Activated CD4-positive, alpha-beta memory T cell treated with anti-CD3 and anti-CD28 coated beads for 36 hours (primary cell): Measurements from ENCODE around the gene MTA1. TPM values are rescaled to one million over a fixed set of nuclear protein-coding genes. Genes with fewer than 3 reads are reported as not detected.
A peak's percentile ranks its signal among the peaks of the same experiment; 100 is the strongest.

Experiments used
- CTCF ChIA-PET: fragments of 350-600 bp; sonication (Branson Sonifier 250); formaldehyde crosslinking; loops from one replicate; lab custom pipeline; 2021; ENCODE audit warnings: antibody characterized with exemption, inconsistent platforms; lab: Charles Lee
- POLR2A ChIA-PET: fragments of 350-600 bp; sonication (Branson Sonifier 250); formaldehyde crosslinking; loops from one replicate; lab custom pipeline; 2021; ENCODE audit warnings: antibody characterized with exemption; lab: Charles Lee
- DNase-seq: peaks from one replicate; pipeline ENCODE4 v3.0.0-alpha.2; 2020
- H3K27ac Mint-ChIP-seq: one replicate; pipeline ENCODE4 v1.8.0; 2021; ENCODE audit warnings: mixed read lengths
- H3K27me3 Mint-ChIP-seq: one replicate; pipeline ENCODE4 v1.8.0; 2021; ENCODE audit warnings: mixed read lengths
- H3K36me3 Mint-ChIP-seq: one replicate; pipeline ENCODE4 v1.8.0; 2021; ENCODE audit warnings: mixed read lengths
- H3K4me1 Mint-ChIP-seq: one replicate; pipeline ENCODE4 v1.8.0; 2021; ENCODE audit warnings: low read depth, mixed read lengths
- H3K4me3 Mint-ChIP-seq: one replicate; pipeline ENCODE4 v1.8.0; 2021; ENCODE audit warnings: mild to moderate bottlenecking, mixed read lengths
- H3K9me3 Mint-ChIP-seq: one replicate; pipeline ENCODE4 v1.8.0; 2021; ENCODE audit warnings: mixed read lengths
- intact Hi-C: fragments of 100-400 bp; cut with micrococcal nuclease; formaldehyde crosslinking; loops from one replicate; pipeline ENCODE4 v1.15.1; 2023
- total RNA-seq, 2 experiments: library from RNA; stranded (reverse); gene quantifications; one replicate each; pipeline ENCODE4 v1.2.3, GENCODE V29; 2021

Gene MTA1
- total RNA-seq, 2 experiments from 2014 or later = 107 to 109 TPM

- peaks cover 20% of the 10 kb centered on the region for H3K36me3 Mint-ChIP-seq
- POLR2A ChIA-PET = no interaction called here
- no peaks in the 10 kb centered on the region for H3K27me3 Mint-ChIP-seq
- CTCF ChIA-PET = interaction anchor here (1.0 kb wide), 1 partner anchor 68 kb away, joined by 4 read pairs; no protein-coding TSS in a partner anchor
- H3K4me1 Mint-ChIP-seq = peaks cover 30% of the 10 kb centered on the region
- H3K27ac Mint-ChIP-seq = peak overlapping the region; percentile 49
- H3K4me3 Mint-ChIP-seq = peak overlapping the region; percentile 91
- no peak for DNase-seq
- no peaks in the 10 kb centered on the region for H3K9me3 Mint-ChIP-seq
- intact Hi-C loops = loop anchor here (10.0 kb wide), 1 partner anchor 47 kb away; no protein-coding TSS in a partner anchor
These were observed 2.3 kb downstream of the MTA1 start for GRCh38 chr14:105421723-105422615.

GRCh38 chr14:105422695-105423487 lies 3.3 kb downstream of the MTA1 start:
- H3K27ac Mint-ChIP-seq = no peak overlapping the region
- POLR2A ChIA-PET = no interaction called here
- intact Hi-C loops = loop anchor here (10.0 kb wide), 1 partner anchor 48 kb away; no protein-coding TSS in a partner anchor

DNA sequence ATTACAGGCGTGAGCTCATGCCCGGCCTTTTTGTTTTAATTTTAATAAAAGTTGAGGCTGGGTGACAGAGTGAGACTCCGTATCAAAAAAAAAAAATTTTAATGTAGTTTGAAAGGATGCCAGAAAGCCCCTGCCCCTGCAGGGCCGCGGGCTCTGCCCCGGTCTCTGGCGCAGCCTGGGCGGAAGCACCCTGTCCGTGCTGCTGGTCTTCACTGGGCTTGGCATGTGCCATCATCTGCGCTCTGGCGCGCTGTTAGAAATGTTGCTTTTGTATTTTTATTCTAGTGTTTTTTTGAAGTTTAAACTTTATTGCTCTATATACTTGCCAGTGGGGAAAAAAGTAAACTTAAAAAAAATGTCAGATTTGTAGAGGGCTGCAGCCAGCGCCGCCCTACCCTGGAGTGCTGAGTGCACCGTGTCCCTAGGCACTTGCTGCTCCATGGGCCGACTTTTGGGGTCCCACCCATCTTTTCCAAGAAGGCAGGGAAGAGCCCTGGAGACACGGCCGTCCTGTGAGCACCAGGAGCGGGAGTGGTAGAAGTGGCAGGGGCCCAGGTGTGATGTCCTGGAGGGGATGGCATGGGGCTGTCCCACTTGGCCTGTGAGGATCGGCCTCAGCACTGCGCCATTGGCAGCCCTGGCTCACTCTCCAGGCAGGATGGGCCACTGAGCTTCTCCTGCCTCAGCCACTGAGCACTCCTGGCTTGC lies 4.0 kb downstream of the MTA1 start:
- Mint-ChIP-seq H3K9me3 (no peaks in the 10 kb centered on the region), H3K27ac (no peak overlapping the region), H3K36me3 (peaks cover 25% of the 10 kb centered on the region), H3K27me3 (no peaks in the 10 kb centered on the region), H3K4me3 (no peak overlapping the region), H3K4me1 (peaks cover 33% of the 10 kb centered on the region)
- POLR2A ChIA-PET = interaction anchor here (0.6 kb wide), 1 partner anchor 108 kb away, joined by 3 read pairs; no protein-coding TSS in a partner anchor
- CTCF ChIA-PET = interaction anchor here (1.0 kb wide), 1 partner anchor 53 kb away, joined by 4 read pairs; no protein-coding TSS in a partner anchor
- DNase-seq = no peak
- intact Hi-C loops = loop anchor here (10.0 kb wide), 1 partner anchor 49 kb away; no protein-coding TSS in a partner anchor

More at GRCh38 chr14:105422695-105423487, 3.3 kb downstream of the MTA1 start:
- H3K4me3 Mint-ChIP-seq = peak overlapping the region; percentile 20
- no peaks in the 10 kb centered on the region for H3K9me3 Mint-ChIP-seq
- DNase-seq = no peak
- CTCF ChIA-PET = interaction anchor here (1.0 kb wide), 1 partner anchor 52 kb away, joined by 4 read pairs; no protein-coding TSS in a partner anchor
- H3K36me3 Mint-ChIP-seq = peaks cover 23% of the 10 kb centered on the region
- H3K4me1 Mint-ChIP-seq = peaks cover 33% of the 10 kb centered on the region
- H3K27me3 Mint-ChIP-seq = no peaks in the 10 kb centered on the region

DNA sequence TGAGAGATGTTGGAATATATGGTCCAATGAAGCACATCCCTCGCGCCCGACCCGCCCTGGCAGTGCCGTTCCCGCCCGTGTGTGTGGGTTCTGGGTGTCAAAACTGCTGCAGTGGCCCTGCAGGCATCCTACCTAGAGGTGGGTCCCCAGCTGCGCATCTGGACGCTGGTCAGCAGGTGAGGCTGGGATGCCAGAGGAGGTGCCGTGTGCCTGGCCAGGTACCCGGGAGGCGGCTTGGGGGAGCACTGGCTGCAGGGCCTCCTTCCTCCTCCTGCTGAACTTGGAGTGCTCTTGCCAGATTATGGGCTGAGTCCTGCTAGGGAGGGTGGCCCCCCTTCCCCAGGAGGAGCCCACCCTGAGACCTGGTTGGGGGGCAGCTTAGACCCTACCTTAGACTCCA lies 5.2 kb downstream of the MTA1 start:
- intact Hi-C loops = loop anchor here (10.0 kb wide), 1 partner anchor 50 kb away; no protein-coding TSS in a partner anchor
- H3K4me1 Mint-ChIP-seq = peaks cover 30% of the 10 kb centered on the region
- H3K27me3 Mint-ChIP-seq = no peaks in the 10 kb centered on the region
- CTCF ChIA-PET = no interaction called here
- POLR2A ChIA-PET = no interaction called here
- no peak overlapping the region for H3K4me3 Mint-ChIP-seq
- peaks cover 27% of the 10 kb centered on the region for H3K36me3 Mint-ChIP-seq
- no peak for DNase-seq
- H3K27ac Mint-ChIP-seq = no peak overlapping the region
- H3K9me3 Mint-ChIP-seq = no peaks in the 10 kb centered on the region

- Mint-ChIP-seq H3K4me3 (no peak overlapping the region), H3K4me1 (peaks cover 29% of the 10 kb centered on the region), H3K36me3 (peaks cover 35% of the 10 kb centered on the region), H3K9me3 (no peaks in the 10 kb centered on the region), H3K27ac (no peak overlapping the region), H3K27me3 (no peaks in the 10 kb centered on the region)
- intact Hi-C loops = loop anchor here (10.0 kb wide), 1 partner anchor 51 kb away; no protein-coding TSS in a partner anchor
- no peak for DNase-seq
- CTCF ChIA-PET = no interaction called here
- POLR2A ChIA-PET = interaction anchor here (1.5 kb wide), 1 partner anchor 22 kb away, joined by 3 read pairs; no protein-coding TSS in a partner anchor
These were observed 6.2 kb downstream of the MTA1 start for GRCh38 chr14:105425823-105426247.

DNA sequence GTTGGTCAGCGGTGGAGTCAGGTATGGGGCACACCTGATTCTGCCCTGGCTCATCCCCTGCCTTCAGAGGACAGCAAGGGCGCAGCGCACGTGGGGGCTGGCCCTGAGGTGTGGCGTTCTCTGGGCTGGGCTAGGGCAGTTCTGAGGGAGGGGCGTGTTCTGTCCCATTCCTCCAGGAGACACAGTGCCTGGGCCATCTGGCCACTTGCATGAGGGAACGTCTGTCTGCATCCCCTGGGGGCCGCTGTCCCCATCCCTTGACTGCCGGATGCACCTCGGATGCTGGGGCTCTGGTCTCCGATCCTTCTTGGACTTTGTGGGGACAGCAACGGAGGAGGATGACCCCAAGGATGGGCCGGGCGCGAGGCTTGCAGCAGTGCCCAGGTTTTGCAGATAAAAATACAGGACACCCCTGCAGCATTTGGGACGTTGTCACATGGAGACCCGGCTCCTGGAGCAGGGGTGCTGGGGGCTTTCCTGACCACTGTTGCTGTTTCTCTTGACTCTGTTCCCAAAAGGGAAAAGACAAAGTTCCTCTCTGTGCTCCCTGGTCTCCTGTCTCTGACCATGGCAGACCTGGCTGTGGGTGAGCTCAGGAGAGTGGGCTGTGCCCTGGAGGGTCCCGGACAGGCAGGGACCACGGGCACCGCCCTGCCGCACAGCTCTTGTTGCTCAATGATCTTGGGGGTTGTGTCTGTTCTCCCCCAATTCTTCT lies 6.9 kb downstream of the MTA1 start:
- ChIA-PET CTCF (no interaction called here), POLR2A (interaction anchor here (1.5 kb wide), 1 partner anchor 23 kb away, joined by 3 read pairs; no protein-coding TSS in a partner anchor)
- Mint-ChIP-seq H3K36me3 (peaks cover 39% of the 10 kb centered on the region), H3K9me3 (no peaks in the 10 kb centered on the region), H3K27ac (no peak overlapping the region), H3K4me1 (peaks cover 21% of the 10 kb centered on the region), H3K4me3 (no peak overlapping the region), H3K27me3 (no peaks in the 10 kb centered on the region)
- intact Hi-C loops = loop anchor here (10.0 kb wide), 1 partner anchor 52 kb away; no protein-coding TSS in a partner anchor
- no peak for DNase-seq

DNA sequence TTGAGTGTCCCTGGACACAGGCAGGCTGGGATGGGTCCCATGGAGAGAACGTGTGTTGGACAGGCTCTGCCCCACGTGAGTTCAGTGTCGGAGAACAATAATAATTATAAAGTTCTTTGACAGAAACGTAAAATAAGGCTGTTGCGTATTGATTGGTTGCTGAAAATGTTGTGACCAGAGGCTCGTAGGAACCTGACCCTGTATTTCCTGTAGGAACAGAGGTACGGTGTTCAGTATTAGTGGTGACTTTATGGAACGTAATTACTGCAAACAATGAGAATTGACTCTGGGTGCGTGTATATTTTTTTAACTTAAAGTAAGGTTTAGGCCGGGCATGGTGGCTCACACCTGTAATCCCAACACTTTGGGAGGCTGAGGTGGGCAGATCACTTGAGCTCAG lies 7.8 kb downstream of the MTA1 start:
- Mint-ChIP-seq H3K4me1 (peaks cover 14% of the 10 kb centered on the region), H3K4me3 (no peak overlapping the region), H3K27me3 (no peaks in the 10 kb centered on the region), H3K27ac (no peak overlapping the region), H3K36me3 (peaks cover 36% of the 10 kb centered on the region), H3K9me3 (no peaks in the 10 kb centered on the region)
- ChIA-PET POLR2A (interaction anchor here (0.7 kb wide), 1 partner anchor 18 kb away, joined by 3 read pairs; no protein-coding TSS in a partner anchor), CTCF (no interaction called here)
- DNase-seq = no peak
- intact Hi-C loops = loop anchor here (10.0 kb wide), 1 partner anchor 53 kb away; no protein-coding TSS in a partner anchor

- H3K36me3 Mint-ChIP-seq = peaks cover 31% of the 10 kb centered on the region
- ChIA-PET POLR2A (interaction anchor here (0.7 kb wide), 1 partner anchor 18 kb away, joined by 3 read pairs; no protein-coding TSS in a partner anchor), CTCF (no interaction called here)
- no peaks in the 10 kb centered on the region for H3K9me3 Mint-ChIP-seq
- H3K27ac Mint-ChIP-seq = no peak overlapping the region
- DNase-seq = no peak
- H3K4me3 Mint-ChIP-seq = no peak overlapping the region
- H3K27me3 Mint-ChIP-seq = no peaks in the 10 kb centered on the region
- H3K4me1 Mint-ChIP-seq = peaks cover 8% of the 10 kb centered on the region
- intact Hi-C loops = loop anchor here (10.0 kb wide), 1 partner anchor 53 kb away; no protein-coding TSS in a partner anchor
These were observed 8.4 kb downstream of the MTA1 start for GRCh38 chr14:105427936-105428485.

- ChIA-PET POLR2A (no interaction called here), CTCF (no interaction called here)
- peaks cover 9% of the 10 kb centered on the region for H3K4me1 Mint-ChIP-seq
- intact Hi-C loops = no loop called here
- no peak overlapping the region for H3K4me3 Mint-ChIP-seq
- H3K36me3 Mint-ChIP-seq = peaks cover 29% of the 10 kb centered on the region
- no peaks in the 10 kb centered on the region for H3K27me3 Mint-ChIP-seq
- no peak overlapping the region for H3K27ac Mint-ChIP-seq
- no peaks in the 10 kb centered on the region for H3K9me3 Mint-ChIP-seq
- no peak for DNase-seq
These were observed 10.4 kb downstream of the MTA1 start for GRCh38 chr14:105430042-105430441.

GRCh38 chr14:105430565-105430964 lies 10.9 kb downstream of the MTA1 start:
- no peaks in the 10 kb centered on the region for H3K9me3 Mint-ChIP-seq
- peaks cover 9% of the 10 kb centered on the region for H3K4me1 Mint-ChIP-seq
- ChIA-PET CTCF (no interaction called here), POLR2A (no interaction called here)
- H3K36me3 Mint-ChIP-seq = peaks cover 29% of the 10 kb centered on the region
- no peak overlapping the region for H3K27ac Mint-ChIP-seq
- H3K4me3 Mint-ChIP-seq = no peak overlapping the region
- no peaks in the 10 kb centered on the region for H3K27me3 Mint-ChIP-seq
- DNase-seq = no peak
- intact Hi-C loops = no loop called here
